Stomach (tissue), 9 donors: ENCODE results near the gene SCARB1. TPM values are rescaled to one million over a fixed set of nuclear protein-coding genes. Genes with fewer than 3 reads are reported as not detected.

ENCODE experiments used
- DNase-seq, 2 donors: peaks; one replicate each; pipeline versions ENCODE4 v3.0.0 to v3.0.0-alpha.2; 2013 to 2019
- H3K27ac ChIP-seq, 5 donors: fragments of 200-600 bp in 4 of 5; sonication (generic) in 4 of 5; one replicate each; pipeline ENCODE4 v1.5.1; 2013 to 2019; ENCODE audit warnings: mild to moderate bottlenecking in 1 of 5, moderate library complexity in 1 of 5
- H3K27me3 ChIP-seq, 3 donors: fragments of 200-600 bp; sonication (generic); one replicate each; pipeline ENCODE4 v1.5.1; 2017 to 2019; ENCODE audit warnings: mixed run types in 1 of 3
- H3K36me3 ChIP-seq, 4 donors: fragments of 200-600 bp; sonication (generic); 1 replicate in 3 of 4; 2 replicates in 1 of 4; pipeline ENCODE4 v1.5.1; 2016 to 2019
- H3K4me1 ChIP-seq, 4 donors: fragments of 200-600 bp; sonication (generic); one replicate each; pipeline ENCODE4 v1.5.1; 2016 to 2019
- H3K4me3 ChIP-seq, 4 donors: fragments of 200-600 bp; sonication (generic) in 3 of 4; one replicate each; pipeline ENCODE4 v1.5.1; 2016 to 2019; ENCODE audit warnings: mild to moderate bottlenecking in 1 of 4
- H3K9me3 ChIP-seq, 4 donors: fragments of 200-600 bp; sonication (generic); one replicate each; pipeline ENCODE4 v1.5.1; 2016 to 2019
- EP300 ChIP-seq: sonication (generic); formaldehyde crosslinking; IDR thresholded peaks from one replicate; pipeline ENCODE4 v1.6.1; 2017; ENCODE audit warnings: antibody characterized with exemption
- POLR2A ChIP-seq, 4 donors: fragments of 450-650 bp; IDR thresholded peaks; one replicate each; pipeline ENCODE4 v1.6.1; 2016; ENCODE audit warnings: antibody characterized with exemption in 4 of 4, control low read depth in 2 of 4, mild to moderate bottlenecking in 1 of 4, moderate library complexity in 1 of 4
- POLR2AphosphoS5 ChIP-seq, 3 donors: sonication (generic); formaldehyde crosslinking; IDR thresholded peaks; one replicate each; pipeline ENCODE4 v1.6.1; 2016; ENCODE audit warnings: antibody characterized with exemption in 3 of 3
- WGBS, 5 donors: extraction: QIAGEN DNeasy Blood & Tissue Kit in 3 of 5; methylation state at CpG; one replicate each; pipeline versions ENCODE4 v1.1.5 to v1.1.7; 2013 to 2018; 5-methylcytosine and 5-hydroxymethylcytosine counted together
- intact Hi-C: fragments of 100-400 bp; cut with DNase I; formaldehyde crosslinking; loops from one replicate; pipeline ENCODE4 v1.15.1; 2023; ENCODE audit warnings: low total_unique reads
- polyA plus RNA-seq, 3 donors: library from polyadenylated mRNA; stranded (reverse); fragments of 200-250 nt; gene quantifications; one replicate each; pipeline ENCODE4 v1.2.3, GENCODE V29; 2013
- total RNA-seq, 5 donors: library from RNA; depleted of rRNA; stranded (reverse); fragments of >200 nt; gene quantifications; one replicate each; pipeline versions ENCODE4 v1.1.0 to v1.2.3, GENCODE V29; 2014 to 2016
- TF ChIP-seq, protein P1 (sequence below), 7 experiments: fragments of 450-650 bp in 4 of 7; fragments of 200-600 bp in 3 of 7; sonication (generic) in 3 of 7; IDR thresholded peaks; one replicate each; pipeline ENCODE4 v1.5.1; 2016 to 2019; ENCODE audit warnings: antibody characterized with exemption in 7 of 7, control low read depth in 2 of 7, mild to moderate bottlenecking in 1 of 7
- donor health status: healthy with polysubstance abuse.
- donor health status: Bipolar disorder and iron deficiency.
- donor health status: healthy.

The SCARB1 gene
- total and polyA plus RNA-seq, 8 donors = 2.9 to 63.7 (median 8.8) TPM

DNA sequence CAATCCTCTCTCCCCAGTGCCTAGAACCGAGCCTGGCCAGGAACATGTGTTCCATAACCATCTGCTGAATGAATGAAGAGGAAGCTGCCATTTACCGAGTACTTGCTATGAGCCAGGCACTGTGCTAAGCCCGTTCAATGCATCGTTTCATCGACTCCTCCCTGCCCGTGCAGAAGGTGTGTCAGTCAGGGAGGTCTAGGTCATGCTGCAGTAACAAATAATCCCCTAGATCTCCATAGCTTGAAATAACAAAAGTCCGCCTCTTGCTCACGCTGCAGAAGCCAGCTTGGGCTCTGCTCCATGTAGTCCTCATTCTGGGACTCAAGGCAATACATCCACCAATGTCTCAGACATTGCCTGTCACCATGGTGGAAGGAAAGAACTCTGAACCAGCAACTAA, 101.3 kb downstream of the SCARB1 start:
- Histone ChIP-seq H3K4me3 (no peak overlapping the region), H3K27ac (no peak overlapping the region), H3K36me3 (no peaks in the 10 kb centered on the region), H3K27me3 (no peaks in the 10 kb centered on the region), H3K9me3 (peaks cover 0 to 15% (median 4%) of the 10 kb centered on the region in 4 donors), H3K4me1 (peaks cover 20 to 55% (median 29%) of the 10 kb centered on the region in 4 donors)
- intact Hi-C loops = loop anchor here (10.0 kb wide), 1 partner anchor 98 kb away; no protein-coding TSS in a partner anchor
- no peak for DNase-seq
- 89 to 96% (median 94%) methylated on average over 6 to 8 of the region's 8 CpGs for WGBS, 5 donors
- TF ChIP-seq POLR2AphosphoS5 (IDR thresholded peaks at IDR 0.05) (no peak), POLR2A (IDR thresholded peaks at IDR 0.05) (no peak), EP300 (no peak)
- TF ChIP-seq, protein P1, sequence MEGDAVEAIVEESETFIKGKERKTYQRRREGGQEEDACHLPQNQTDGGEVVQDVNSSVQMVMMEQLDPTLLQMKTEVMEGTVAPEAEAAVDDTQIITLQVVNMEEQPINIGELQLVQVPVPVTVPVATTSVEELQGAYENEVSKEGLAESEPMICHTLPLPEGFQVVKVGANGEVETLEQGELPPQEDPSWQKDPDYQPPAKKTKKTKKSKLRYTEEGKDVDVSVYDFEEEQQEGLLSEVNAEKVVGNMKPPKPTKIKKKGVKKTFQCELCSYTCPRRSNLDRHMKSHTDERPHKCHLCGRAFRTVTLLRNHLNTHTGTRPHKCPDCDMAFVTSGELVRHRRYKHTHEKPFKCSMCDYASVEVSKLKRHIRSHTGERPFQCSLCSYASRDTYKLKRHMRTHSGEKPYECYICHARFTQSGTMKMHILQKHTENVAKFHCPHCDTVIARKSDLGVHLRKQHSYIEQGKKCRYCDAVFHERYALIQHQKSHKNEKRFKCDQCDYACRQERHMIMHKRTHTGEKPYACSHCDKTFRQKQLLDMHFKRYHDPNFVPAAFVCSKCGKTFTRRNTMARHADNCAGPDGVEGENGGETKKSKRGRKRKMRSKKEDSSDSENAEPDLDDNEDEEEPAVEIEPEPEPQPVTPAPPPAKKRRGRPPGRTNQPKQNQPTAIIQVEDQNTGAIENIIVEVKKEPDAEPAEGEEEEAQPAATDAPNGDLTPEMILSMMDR (IDR thresholded peaks at IDR 0.05) = no peak

DNA sequence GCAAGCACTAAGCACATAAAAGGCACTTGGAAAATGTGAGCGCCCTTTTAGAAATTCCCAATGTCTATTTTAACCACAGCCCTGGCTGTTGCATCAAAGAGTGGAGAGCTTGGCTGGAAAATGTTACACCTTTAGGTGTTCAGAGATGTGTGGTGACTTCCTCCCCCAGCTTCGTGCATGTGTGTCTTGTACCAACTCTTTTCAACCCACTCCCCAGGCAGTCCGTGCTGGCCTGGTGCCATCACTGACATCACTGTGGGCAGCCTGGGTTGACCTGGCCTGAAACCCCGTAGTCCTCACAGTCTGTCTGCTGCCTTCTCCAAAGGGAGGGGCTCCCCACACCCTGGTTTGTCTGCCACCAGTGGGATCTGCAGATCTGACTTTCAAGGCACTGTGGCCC, 101.8 kb downstream of the SCARB1 start:
- Histone ChIP-seq H3K36me3 (no peaks in the 10 kb centered on the region), H3K9me3 (peaks cover 0 to 18% (median 4%) of the 10 kb centered on the region in 4 donors), H3K4me1 (peaks cover 15 to 50% (median 24%) of the 10 kb centered on the region in 4 donors), H3K27ac (no peak overlapping the region), H3K4me3 (no peak overlapping the region), H3K27me3 (no peaks in the 10 kb centered on the region)
- no peak for TF ChIP-seq POLR2A (IDR thresholded peaks at IDR 0.05)
- no peak for TF ChIP-seq POLR2AphosphoS5 (IDR thresholded peaks at IDR 0.05)
- TF ChIP-seq, protein P1 (IDR thresholded peaks at IDR 0.05) = no peak
- no peak for TF ChIP-seq EP300
- WGBS, 5 donors = 42 to 80% (median 63%) methylated on average over 4 of the region's 4 CpGs
- intact Hi-C loops = loop anchor here (10.0 kb wide), 1 partner anchor 97 kb away; no protein-coding TSS in a partner anchor
- no peak for DNase-seq

DNA sequence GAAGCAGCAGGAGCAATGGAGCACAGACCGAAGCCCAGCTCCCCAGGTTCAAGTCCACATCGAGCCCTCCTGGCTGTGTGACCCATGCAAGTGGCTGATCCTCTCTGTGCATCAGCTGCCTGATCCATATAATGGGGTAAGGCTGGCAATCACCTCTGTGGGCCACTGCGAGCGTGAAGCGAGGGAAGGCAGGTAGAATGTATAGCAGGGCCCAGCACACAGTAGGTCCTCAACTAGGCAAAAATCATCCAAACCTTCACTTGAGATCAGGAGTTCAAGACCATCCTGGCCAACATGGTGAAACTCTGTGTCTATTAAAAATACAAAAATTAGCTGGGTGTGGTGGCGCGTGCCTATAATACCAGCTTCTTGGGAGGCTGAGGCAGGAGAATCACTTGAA, 102.6 kb downstream of the SCARB1 start:
- Histone ChIP-seq H3K36me3 (no peaks in the 10 kb centered on the region), H3K27me3 (no peaks in the 10 kb centered on the region), H3K4me3 (no peak overlapping the region), H3K27ac (peak overlapping the region in 1 of 5 donors; percentile 50), H3K9me3 (peaks cover 0 to 18% (median 4%) of the 10 kb centered on the region in 4 donors), H3K4me1 (peaks cover 6 to 43% (median 19%) of the 10 kb centered on the region in 4 donors)
- DNase-seq = no peak
- TF ChIP-seq EP300 = no peak
- TF ChIP-seq POLR2A (IDR thresholded peaks at IDR 0.05) = no peak
- TF ChIP-seq, protein P1 (IDR thresholded peaks at IDR 0.05) = no peak
- TF ChIP-seq POLR2AphosphoS5 (IDR thresholded peaks at IDR 0.05) = no peak
- WGBS, 5 donors = 93 to 98% (median 97%) methylated on average over 7 of the region's 7 CpGs
- intact Hi-C loops = loop anchor here (10.0 kb wide), 1 partner anchor 96 kb away; no protein-coding TSS in a partner anchor

DNA sequence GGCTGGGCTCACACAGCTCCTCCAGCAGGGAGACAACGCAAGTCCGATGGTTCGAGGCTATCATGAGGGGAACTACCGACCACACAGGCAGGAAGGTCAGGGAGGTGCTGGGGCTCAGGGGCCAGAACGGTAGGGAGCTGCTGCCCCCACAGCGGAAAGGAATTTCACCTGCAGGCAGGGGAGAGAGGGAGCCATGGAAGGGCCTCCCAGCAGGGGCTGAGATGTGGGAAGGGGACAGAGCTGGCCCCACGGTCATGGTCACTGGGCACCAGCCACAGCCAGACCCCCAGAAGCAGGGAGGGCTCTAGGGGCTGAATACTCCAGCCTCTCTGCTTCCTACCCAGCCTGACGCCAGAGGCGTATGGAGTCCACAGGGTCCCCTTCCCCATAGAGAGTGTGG, 103.1 kb downstream of the SCARB1 start:
- WGBS, 5 donors = 69 to 91% (median 89%) methylated on average over 4 to 9 of the region's 9 CpGs
- Histone ChIP-seq H3K36me3 (no peaks in the 10 kb centered on the region), H3K4me1 (peaks cover 1 to 43% (median 19%) of the 10 kb centered on the region in 4 donors), H3K4me3 (no peak overlapping the region), H3K27ac (peak overlapping the region in 1 of 5 donors; percentile 50), H3K9me3 (peaks cover 0 to 18% (median 4%) of the 10 kb centered on the region in 4 donors), H3K27me3 (no peaks in the 10 kb centered on the region)
- DNase-seq = no peak
- intact Hi-C loops = loop anchor here (10.0 kb wide), 1 partner anchor 96 kb away; no protein-coding TSS in a partner anchor
- TF ChIP-seq POLR2AphosphoS5 (IDR thresholded peaks at IDR 0.05) (no peak), EP300 (no peak), POLR2A (IDR thresholded peaks at IDR 0.05) (no peak)
- TF ChIP-seq, protein P1 (IDR thresholded peaks at IDR 0.05) = no peak
